Endothelial cell of umbilical vein (primary cell): Measurements from ENCODE around the gene GMCL2. TPM values are rescaled to one million over a fixed set of nuclear protein-coding genes. Genes with fewer than 3 reads are reported as not detected.

ENCODE experiments used
- BruUV-seq: library from RNA; stranded (reverse); fragments of 400-500 nt; replicated peaks from 2 replicates; lab custom pipeline; 2021; lab: Mats Ljungman, UMichigan
- CTCF ChIA-PET: fragments of 300-600, 350-600 bp; sonication (Branson Sonifier 250); formaldehyde crosslinking; loops from one replicate; lab custom pipeline; 2021; ENCODE audit warnings: antibody characterized with exemption, inconsistent platforms; lab: Charles Lee
- POLR2A ChIA-PET: fragments of 300-600, 350-600 bp; sonication (Branson Sonifier 250); formaldehyde crosslinking; loops from one replicate; lab custom pipeline; 2021; ENCODE audit warnings: antibody characterized with exemption, inconsistent platforms; lab: Charles Lee
- DNase-seq: peaks from one replicate; pipeline ENCODE4 v3.0.0-alpha.2; 2011; ENCODE audit warnings: low read depth, low spot score
- FAIRE-seq: peaks from 2 replicates; lab custom pipeline; 2011; peaks lifted over from hg19 to GRCh38; lab: Jason Lieb, UNC
- H2AFZ ChIP-seq: 2 replicates; pipeline ENCODE4 v1.6.0; 2012; ENCODE audit warnings: low read depth, low read length, control low read depth, inconsistent platforms
- H3K27ac ChIP-seq: 2 replicates; pipeline ENCODE4 v1.5.1; 2011; ENCODE audit warnings: low read depth, mild to moderate bottlenecking, control low read depth, low read length, moderate library complexity; ENCODE audit not compliant: insufficient read depth
- H3K27me3 ChIP-seq, 2 experiments: 2 replicates each; pipeline versions ENCODE4 v1.6.0 to v1.6.1; 2011; ENCODE audit warnings: low read length in 2 of 2, mixed read lengths in 1 of 2; ENCODE audit not compliant: control insufficient read depth in 2 of 2, insufficient read depth in 2 of 2
- H3K36me3 ChIP-seq, 2 experiments: 2 replicates in 1 of 2; 3 replicates in 1 of 2; pipeline ENCODE4 v1.5.1; 2011; ENCODE audit warnings: low read length in 2 of 2, mild to moderate bottlenecking in 1 of 2, moderate library complexity in 1 of 2; ENCODE audit not compliant: control insufficient read depth in 2 of 2, insufficient read depth in 2 of 2; ENCODE audit errors: extremely low read depth in 1 of 2
- H3K4me1 ChIP-seq: 3 replicates; pipeline ENCODE4 v1.5.1; 2011; ENCODE audit warnings: mild to moderate bottlenecking, low read length; ENCODE audit not compliant: control insufficient read depth, insufficient read depth; ENCODE audit errors: extremely low read depth
- H3K4me2 ChIP-seq: 2 replicates; pipeline ENCODE4 v1.6.1; 2011; ENCODE audit warnings: low read length, control low read depth, mixed read lengths; ENCODE audit not compliant: insufficient read depth
- H3K4me3 ChIP-seq, 3 experiments: fragments of 200-600 bp in 1 of 3; sonication (generic), shearing (Covaris generic) in 1 of 3; replicated peaks in 1 of 3; 2 replicates each; pipeline ENCODE4 v1.5.1; 2011 to 2016; ENCODE audit warnings: control low read depth in 3 of 3, low read length in 3 of 3, mild to moderate bottlenecking in 2 of 3, inconsistent platforms in 1 of 3, low read depth in 1 of 3, moderate library complexity in 1 of 3; ENCODE audit not compliant: insufficient read depth in 1 of 3
- H3K79me2 ChIP-seq: 2 replicates; pipeline ENCODE4 v1.6.0; 2012; ENCODE audit warnings: low read length, inconsistent platforms; ENCODE audit not compliant: control insufficient read depth, insufficient read depth
- H3K9ac ChIP-seq: replicated peaks from 2 replicates; pipeline ENCODE3; 2011; ENCODE audit warnings: low read length, control low read depth; ENCODE audit not compliant: insufficient read depth; ENCODE audit errors: extremely low read depth
- H3K9me1 ChIP-seq: replicated peaks from 3 replicates; pipeline ENCODE4 v1.6.0; 2011; ENCODE audit warnings: mild to moderate bottlenecking, low read length; ENCODE audit not compliant: control insufficient read depth, insufficient read depth; ENCODE audit errors: extremely low read depth
- H3K9me3 ChIP-seq: replicated peaks from 2 replicates; pipeline ENCODE4 v1.5.1; 2012; ENCODE audit warnings: low read length, inconsistent platforms; ENCODE audit not compliant: control insufficient read depth, insufficient read depth
- H4K20me1 ChIP-seq: replicated peaks from 2 replicates; pipeline ENCODE3; 2011; ENCODE audit warnings: mild to moderate bottlenecking, low read length; ENCODE audit not compliant: control insufficient read depth, insufficient read depth; ENCODE audit errors: extremely low read depth
- EZH2 ChIP-seq: IDR thresholded peaks from 2 replicates; pipeline ENCODE4 v1.6.1; 2012; ENCODE audit warnings: borderline replicate concordance, low read depth, mild to moderate bottlenecking, moderate library complexity, low read length, inconsistent platforms; ENCODE audit not compliant: severe bottlenecking
- JUN ChIP-seq: IDR thresholded peaks from 2 replicates; pipeline ENCODE4 v1.6.1; 2011; ENCODE audit warnings: borderline replicate concordance, low read depth; ENCODE audit not compliant: insufficient read length, insufficient read depth
- POLR2A ChIP-seq: IDR thresholded peaks from 2 replicates; pipeline ENCODE4 v1.6.1; 2012; ENCODE audit warnings: low read depth, mild to moderate bottlenecking, control low read depth, low read length
- POLR2AphosphoS5 ChIP-seq: IDR thresholded peaks from 2 replicates; pipeline ENCODE4 v1.6.1; 2012; ENCODE audit warnings: low read depth, mild to moderate bottlenecking, control low read depth, low read length, moderate library complexity; ENCODE audit not compliant: insufficient read depth
- dilution Hi-C: fragments of 300-500 bp; cut with MboI; formaldehyde crosslinking; loops from one replicate; pipeline ENCODE4 v1.15.0; 2019; ENCODE audit warnings: low sequenced_read_pairs; ENCODE audit not compliant: extremely low pct_ligation_motif_present
- intact Hi-C: fragments of 100-400 bp; cut with micrococcal nuclease; formaldehyde crosslinking; loops from one replicate; pipeline ENCODE4 v1.10.0; 2022
- polyA plus RNA-seq, 4 experiments: library from polyadenylated mRNA; depleted of rRNA in 3 of 4; stranded (reverse) in 3 of 4; unstranded in 1 of 4; fragments of >200 nt; gene quantifications; 2 replicates each; pipeline versions ENCODE4 v1.2.1 to v1.2.3, GENCODE V29; 2011 to 2012; ENCODE audit warnings: missing spikeins in 1 of 4
- total RNA-seq: library from RNA; stranded (reverse); gene quantifications from 2 replicates; pipeline ENCODE4 v1.2.3, GENCODE V29; 2021
- TF ChIP-seq, protein P1 (sequence below): IDR thresholded peaks from 2 replicates; pipeline ENCODE4 v1.6.1; 2011; ENCODE audit not compliant: insufficient read depth, insufficient read length

The GMCL2 gene
- total and polyA plus RNA-seq, 2 donors (not counting 3 experiments of a cell fraction or from before 2014, with no cell fraction given) = not detected

GRCh38 chr5:178204182-178204934, 17.2 kb upstream of the GMCL2 start, which contains the start of gene HNRNPAB:
TSS of gene HNRNPAB (plus strand) at chr5:178204533. CDS start at chr5:178204838, 305 bp downstream.
- H3K9me1 ChIP-seq = no peaks in the 10 kb centered on the region
- H3K79me2 ChIP-seq = peaks cover 52% of the 10 kb centered on the region
- POLR2A ChIA-PET = interaction anchor here (0.6 to 1.5 kb wide), 9 partner anchors 10 to 251 kb away, joined by 3 to 13 read pairs (median 4); partner anchors contain the start of gene NHP2
- peak within 1 kb of the TSS; percentile 66 to 93 (median 81) for H3K4me3 ChIP-seq
- DNase-seq = peak; percentile 96
- BruUV-seq = no TSS peak
- peaks cover 20 to 24% of the 10 kb centered on the region in 2 experiments for H3K36me3 ChIP-seq
- peak within 1 kb of the TSS; percentile 69 for H3K4me2 ChIP-seq
- intact Hi-C loops (loop anchor here (1.0 to 2.0 kb wide), 4 partner anchors 28 to 128 kb away; partner anchors contain the start of gene PHYKPL), dilution Hi-C loops (no loop called here)
- no peaks in the 10 kb centered on the region for H3K9me3 ChIP-seq
- TF ChIP-seq, protein P1, sequence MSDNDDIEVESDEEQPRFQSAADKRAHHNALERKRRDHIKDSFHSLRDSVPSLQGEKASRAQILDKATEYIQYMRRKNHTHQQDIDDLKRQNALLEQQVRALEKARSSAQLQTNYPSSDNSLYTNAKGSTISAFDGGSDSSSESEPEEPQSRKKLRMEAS = peak; percentile 15
- TF ChIP-seq EZH2 (no peak), POLR2AphosphoS5 (peak; percentile 100), JUN (no peak), POLR2A (peak; percentile 100)
- peaks cover 4% of the 10 kb centered on the region for H4K20me1 ChIP-seq
- FAIRE-seq = peak; percentile 98
- H3K4me1 ChIP-seq = peaks cover 22% of the 10 kb centered on the region
- H3K9ac ChIP-seq = peak within 1 kb of the TSS; percentile 89
- H3K27me3 ChIP-seq = no peaks in the 10 kb centered on the region
- CTCF ChIA-PET = interaction anchor here (0.9 to 1.1 kb wide), 4 partner anchors 9 to 129 kb away, joined by 3 to 9 read pairs (median 4); no protein-coding TSS in a partner anchor
- peak within 1 kb of the TSS; percentile 58 for H2AFZ ChIP-seq
- H3K27ac ChIP-seq = peak within 1 kb of the TSS; percentile 65
